HEK293T (cell line): ENCODE data around the gene ZHX3.
"Not testable (repeated sequence)": the region's sequence is repeated elsewhere in the genome, so short reads cannot be mapped to it uniquely, and the experiment has no call there.

ENCODE experiments used
- FOXM1 ChIP-seq: fragments of 450-650 bp; IDR thresholded peaks from 2 replicates; pipeline ENCODE4 v1.6.1; 2017; ENCODE audit warnings: mild to moderate bottlenecking, borderline replicate concordance
- NFRKB ChIP-seq: fragments of 450-650 bp; IDR thresholded peaks from 2 replicates; pipeline ENCODE4 v1.6.1; 2016; ENCODE audit warnings: mild to moderate bottlenecking, moderate library complexity

DNA sequence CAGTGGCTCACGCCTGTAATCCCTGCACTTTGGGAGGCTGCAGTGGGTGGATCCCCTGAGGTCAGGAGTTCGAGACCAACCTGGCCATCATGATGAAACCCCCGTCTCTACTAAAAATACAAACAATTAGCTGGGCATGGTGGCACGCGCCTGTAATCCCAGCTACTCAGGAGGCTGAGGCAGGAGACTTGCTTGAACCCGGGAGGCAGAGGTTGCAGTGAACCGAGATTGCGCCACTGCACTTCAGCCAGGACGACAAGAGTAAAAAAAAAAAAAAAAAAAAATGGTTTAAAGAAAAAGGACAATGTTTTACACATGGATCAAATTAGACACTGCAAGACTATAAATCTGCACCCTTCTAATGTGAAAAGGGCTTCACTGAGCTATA lies 185.1 kb downstream of the ZHX3 start:
- not testable (repeated sequence) for TF ChIP-seq FOXM1, NFRKB
